PC-9 (cell line): ENCODE data around the gene TAC4. TPM values are rescaled to one million over a fixed set of nuclear protein-coding genes. Genes with fewer than 3 reads are reported as not detected.

ENCODE experiments used
- BruUV-seq: library from RNA; stranded (reverse); fragments of 400-500 nt; replicated peaks from 2 replicates; lab custom pipeline; 2021; lab: Mats Ljungman, UMichigan
- CTCF ChIA-PET: fragments of 300-600 bp; sonication (Branson Sonifier 250); formaldehyde crosslinking; loops from one replicate; lab custom pipeline; 2022; ENCODE audit warnings: antibody characterized with exemption; lab: Charles Lee
- POLR2A ChIA-PET: fragments of 300-600 bp; sonication (Branson Sonifier 250); formaldehyde crosslinking; loops from one replicate; lab custom pipeline; 2022; ENCODE audit warnings: antibody characterized with exemption; ENCODE audit not compliant: unreplicated experiment; lab: Charles Lee
- DNase-seq, 2 experiments: peaks; one replicate each; pipeline versions ENCODE4 v3.0.0 to v3.0.0-alpha.2; 2015 to 2022; ENCODE audit warnings: mixed read lengths in 1 of 2
- H2AFZ ChIP-seq: fragments of 200-600 bp; sonication (generic); 2 replicates; pipeline ENCODE4 v1.8.1; 2017; ENCODE audit warnings: antibody characterized with exemption
- H3F3A ChIP-seq: fragments of 200-600 bp; sonication (generic); 2 replicates; pipeline ENCODE4 v1.8.1; 2017; ENCODE audit warnings: antibody characterized with exemption, mild to moderate bottlenecking, low read depth; ENCODE audit not compliant: insufficient read depth
- H3K27ac ChIP-seq: fragments of 200-600 bp; sonication (generic); 2 replicates; pipeline ENCODE4 v1.6.1; 2016; ENCODE audit warnings: mixed run types
- H3K27me3 ChIP-seq: fragments of 200-600 bp; sonication (generic); 2 replicates; pipeline ENCODE4 v1.6.1; 2016; ENCODE audit warnings: low read depth, mixed run types; ENCODE audit not compliant: insufficient read depth
- H3K36me3 ChIP-seq: fragments of 200-600 bp; sonication (generic); 2 replicates; pipeline ENCODE4 v1.6.1; 2016; ENCODE audit warnings: low read depth, mixed run types
- H3K4me1 ChIP-seq: fragments of 200-600 bp; sonication (generic); replicated peaks from 2 replicates; pipeline ENCODE4 v1.6.1; 2016; ENCODE audit warnings: mixed run types; ENCODE audit not compliant: insufficient read depth
- H3K4me2 ChIP-seq: fragments of 200-600 bp; sonication (generic); 2 replicates; pipeline ENCODE4 v1.6.1; 2017; ENCODE audit warnings: mixed run types
- H3K4me3 ChIP-seq: fragments of 200-600 bp; sonication (generic); 2 replicates; pipeline ENCODE4 v1.6.1; 2016; ENCODE audit warnings: mixed run types
- H3K79me2 ChIP-seq: fragments of 200-600 bp; sonication (generic); 2 replicates; pipeline ENCODE4 v1.6.1; 2017; ENCODE audit warnings: low read depth, mixed run types
- H3K9me2 ChIP-seq: fragments of 200-600 bp; sonication (generic); 2 replicates; pipeline ENCODE4 v1.8.1; 2017; ENCODE audit warnings: mild to moderate bottlenecking; ENCODE audit not compliant: insufficient read depth
- H3K9me3 ChIP-seq: fragments of 200-600 bp; sonication (generic); 2 replicates; pipeline ENCODE4 v1.8.1; 2016; ENCODE audit warnings: low read depth; ENCODE audit not compliant: insufficient read depth
- H4K20me1 ChIP-seq: fragments of 200-600 bp; sonication (generic); 2 replicates; pipeline ENCODE4 v1.8.1; 2017; ENCODE audit not compliant: insufficient read depth
- CTCF ChIP-seq: fragments of 200-600 bp; sonication (generic); conservative IDR thresholded peaks from 2 replicates; pipeline ENCODE4 v1.6.1; 2017; ENCODE audit warnings: mixed run types, antibody characterized with exemption, mild to moderate bottlenecking, moderate library complexity
- EZH2 ChIP-seq: fragments of 200-600 bp; sonication (generic); IDR thresholded peaks from 2 replicates; pipeline ENCODE4 v1.8.0; 2017; ENCODE audit warnings: antibody characterized with exemption, low read depth
- intact Hi-C: fragments of 100-400 bp; cut with micrococcal nuclease; formaldehyde crosslinking; loops from one replicate; pipeline ENCODE4 v1.10.0; 2022; ENCODE audit not compliant: unreplicated experiment
- total RNA-seq: library from RNA; stranded (reverse); gene quantifications from 2 replicates; pipeline ENCODE4 v1.2.3, GENCODE V29; 2021

TAC4 gene
- total RNA-seq, 1 experiment from 2014 or later: not detected

- ChIA-PET POLR2A (interaction anchor here (0.6 kb wide), 1 partner anchor 9 kb away, joined by 3 read pairs; no protein-coding TSS in a partner anchor), CTCF (interaction anchor here (0.7 to 0.9 kb wide), 2 partner anchors 65 to 130 kb away, joined by 3 to 11 read pairs; no protein-coding TSS in a partner anchor)
- Histone ChIP-seq H2AFZ (peak overlapping the region; percentile 19; the same call in 1 of the 2 replicates), H3K27me3 (no peaks in the 10 kb centered on the region), H3K4me1 (peaks cover 62% of the 10 kb centered on the region), H3K9me3 (no peaks in the 10 kb centered on the region), H3K79me2 (no peaks in the 10 kb centered on the region), H3K27ac (peak overlapping the region; percentile 88), H4K20me1 (no peaks in the 10 kb centered on the region), H3K36me3 (no peaks in the 10 kb centered on the region), H3K9me2 (no peaks in the 10 kb centered on the region), H3K4me3 (no peak overlapping the region), H3K4me2 (peak overlapping the region; percentile 61), H3F3A (peaks cover 34% of the 10 kb centered on the region)
- DNase-seq: no peak
- intact Hi-C loops: loop anchor here (5.0 kb wide), 1 partner anchor 266 kb away; the partner anchor contains the start of gene PPP1R9B
- TF ChIP-seq CTCF (no peak), EZH2 (no peak)
- BruUV-seq: no TSS peak
Measured at GRCh38 chr17:49886036-49886435, 38.2 kb upstream of the TAC4 start.

DNA sequence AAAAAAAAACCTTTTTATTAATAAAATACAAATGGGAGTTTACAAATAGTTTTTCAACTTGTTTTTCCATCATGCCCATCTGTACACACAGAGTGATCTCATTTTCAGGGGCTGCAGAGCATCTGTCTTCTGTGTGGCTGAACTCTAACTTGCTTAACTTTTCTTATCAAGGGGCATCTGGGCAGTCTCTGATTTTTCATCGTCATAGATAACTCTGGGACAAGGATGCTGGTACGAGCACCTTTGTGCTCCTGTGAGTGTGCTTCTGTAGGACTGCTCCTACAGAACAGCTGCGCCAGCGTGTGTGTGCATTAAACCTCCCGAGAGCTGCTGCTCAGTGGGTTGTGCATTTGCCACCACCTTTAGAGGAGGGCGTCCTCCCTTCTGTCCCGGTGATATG is 34.6 kb upstream of the TAC4 start:
- no peak for TF ChIP-seq EZH2
- POLR2A ChIA-PET: no interaction called here

GRCh38 chr17:49881054-49881402 is 33.2 kb upstream of the TAC4 start:
- no peaks in the 10 kb centered on the region for H3K79me2 ChIP-seq
- no peak overlapping the region for H2AFZ ChIP-seq
- no peak overlapping the region for H3K27ac ChIP-seq
- peaks cover 22% of the 10 kb centered on the region for H3K4me1 ChIP-seq
- peaks cover 18% of the 10 kb centered on the region for H3F3A ChIP-seq
- no peak for TF ChIP-seq EZH2
- no peak for TF ChIP-seq CTCF
- BruUV-seq: no TSS peak
- no peaks in the 10 kb centered on the region for H3K27me3 ChIP-seq
- H3K4me3 ChIP-seq: no peak overlapping the region
- POLR2A ChIA-PET: no interaction called here
- no peaks in the 10 kb centered on the region for H3K36me3 ChIP-seq
- no peak for DNase-seq
- H3K9me3 ChIP-seq: no peaks in the 10 kb centered on the region
- intact Hi-C loops: loop anchor here (2.0 kb wide), 1 partner anchor 72 kb away; no protein-coding TSS in a partner anchor
- no peaks in the 10 kb centered on the region for H4K20me1 ChIP-seq
- CTCF ChIA-PET: interaction anchor here (1.2 kb wide), 1 partner anchor 116 kb away, joined by 4 read pairs; no protein-coding TSS in a partner anchor
- peak overlapping the region; percentile 67 for H3K4me2 ChIP-seq
- H3K9me2 ChIP-seq: no peaks in the 10 kb centered on the region

More for the DNA sequence above, 34.6 kb upstream of the TAC4 start:
- H3K4me3 ChIP-seq: no peak overlapping the region
- H3K4me1 ChIP-seq: peaks cover 31% of the 10 kb centered on the region
- H3K9me3 ChIP-seq: no peaks in the 10 kb centered on the region
- H3K27ac ChIP-seq: no peak overlapping the region
- BruUV-seq: no TSS peak
- no peak overlapping the region for H2AFZ ChIP-seq
- H3K36me3 ChIP-seq: no peaks in the 10 kb centered on the region
- CTCF ChIA-PET: no interaction called here
- DNase-seq: no peak
- intact Hi-C loops: no loop called here
- no peaks in the 10 kb centered on the region for H3K9me2 ChIP-seq
- no peaks in the 10 kb centered on the region for H3K79me2 ChIP-seq
- no peaks in the 10 kb centered on the region for H4K20me1 ChIP-seq
- H3K27me3 ChIP-seq: no peaks in the 10 kb centered on the region
- H3F3A ChIP-seq: peaks cover 24% of the 10 kb centered on the region
- no peak overlapping the region for H3K4me2 ChIP-seq
